Trophoblast cell (in vitro differentiated cells and primary cell): ENCODE data around the gene PAK5.

Experiments
- DNase-seq, 2 donors: peaks; one replicate each; pipeline ENCODE4 v3.0.0-alpha.2; 2016
- H2AFZ ChIP-seq: 2 replicates; pipeline ENCODE4 v1.6.1; 2013; ENCODE audit warnings: low read length, moderate library complexity, mild to moderate bottlenecking; ENCODE audit not compliant: insufficient read depth, poor library complexity
- H2AK5ac ChIP-seq: 2 replicates; pipeline ENCODE4 v1.6.1; 2013; ENCODE audit warnings: mild to moderate bottlenecking, low read length
- H2BK120ac ChIP-seq: 2 replicates; pipeline ENCODE4 v1.6.1; 2013; ENCODE audit warnings: low read length, mild to moderate bottlenecking, moderate library complexity; ENCODE audit not compliant: insufficient read depth, poor library complexity
- H2BK12ac ChIP-seq: 2 replicates; pipeline ENCODE4 v1.6.1; 2013; ENCODE audit warnings: mild to moderate bottlenecking, low read length, moderate library complexity
- H2BK5ac ChIP-seq: 2 replicates; pipeline ENCODE4 v1.6.1; 2013; ENCODE audit warnings: low read length, low read depth, moderate library complexity, mild to moderate bottlenecking; ENCODE audit not compliant: poor library complexity
- H3K14ac ChIP-seq: 2 replicates; pipeline ENCODE4 v1.6.1; 2013; ENCODE audit warnings: mild to moderate bottlenecking, low read length
- H3K18ac ChIP-seq: 2 replicates; pipeline ENCODE4 v1.6.1; 2013; ENCODE audit warnings: mild to moderate bottlenecking, low read length
- H3K23ac ChIP-seq: 2 replicates; pipeline ENCODE4 v1.6.1; 2013; ENCODE audit warnings: low read length
- H3K27ac ChIP-seq: 2 replicates; pipeline ENCODE4 v1.5.1; 2013; ENCODE audit warnings: low read depth, mild to moderate bottlenecking, inconsistent platforms, low read length, moderate library complexity
- H3K27me3 ChIP-seq: 2 replicates; pipeline ENCODE4 v1.6.1; 2013; ENCODE audit warnings: inconsistent platforms, mild to moderate bottlenecking, low read length, moderate library complexity; ENCODE audit not compliant: insufficient read depth
- H3K36me3 ChIP-seq, 2 experiments: 1 replicate in 1 of 2; 2 replicates in 1 of 2; pipeline ENCODE4 v1.6.1; 2013; ENCODE audit warnings: low read length in 2 of 2, mild to moderate bottlenecking in 2 of 2, moderate library complexity in 1 of 2; ENCODE audit not compliant: insufficient read depth in 2 of 2, control insufficient read depth in 1 of 2
- H3K4ac ChIP-seq: 2 replicates; pipeline ENCODE4 v1.6.1; 2013; ENCODE audit warnings: low read depth, mild to moderate bottlenecking, low read length, moderate library complexity
- H3K4me1 ChIP-seq, 2 experiments: 1 replicate in 1 of 2; 2 replicates in 1 of 2; pipeline ENCODE4 v1.6.1; 2013; ENCODE audit warnings: low read length in 2 of 2, mild to moderate bottlenecking in 2 of 2, moderate library complexity in 1 of 2; ENCODE audit not compliant: insufficient read depth in 2 of 2, control insufficient read depth in 1 of 2
- H3K4me2 ChIP-seq: 2 replicates; pipeline ENCODE4 v1.6.1; 2013; ENCODE audit warnings: inconsistent platforms, mild to moderate bottlenecking, low read length, moderate library complexity
- H3K4me3 ChIP-seq: 2 replicates; pipeline ENCODE4 v1.5.1; 2013; ENCODE audit warnings: mild to moderate bottlenecking, low read depth, low read length, inconsistent platforms
- H3K79me1 ChIP-seq: one replicate; pipeline ENCODE4 v1.6.1; 2013; ENCODE audit warnings: low read length
- H3K79me2 ChIP-seq: 2 replicates; pipeline ENCODE4 v1.6.1; 2013; ENCODE audit warnings: low read length, mild to moderate bottlenecking; ENCODE audit not compliant: control insufficient read depth, insufficient read depth, poor library complexity
- H3K9ac ChIP-seq: 2 replicates; pipeline ENCODE4 v1.6.1; 2013; ENCODE audit warnings: mild to moderate bottlenecking, low read length
- H3K9me3 ChIP-seq: 2 replicates; pipeline ENCODE4 v1.6.1; 2013; ENCODE audit warnings: low read depth, mild to moderate bottlenecking, control low read depth, inconsistent platforms, low read length; ENCODE audit not compliant: insufficient read depth
- H4K12ac ChIP-seq: 2 replicates; pipeline ENCODE4 v1.6.1; 2013; ENCODE audit warnings: low read depth, mild to moderate bottlenecking, low read length, moderate library complexity
- H4K8ac ChIP-seq: 2 replicates; pipeline ENCODE4 v1.6.1; 2013; ENCODE audit warnings: low read depth, mild to moderate bottlenecking, low read length, moderate library complexity
- H4K91ac ChIP-seq: one replicate; pipeline ENCODE4 v1.6.1; 2013; ENCODE audit warnings: low read depth, mild to moderate bottlenecking, low read length, moderate library complexity
- whole genome bisulfite sequencing: extraction: QIAGEN DNeasy Blood & Tissue Kit; methylation state at CpG from one replicate; pipeline ENCODE4 v1.1.7; 2013; ENCODE audit warnings: missing lambda C conversion rate; ENCODE audit not compliant: insufficient read length, insufficient coverage; ENCODE audit errors: extremely low coverage; 5-methylcytosine and 5-hydroxymethylcytosine counted together

The PAK5 gene

GRCh38 chr20:9615118-9615517, 223.8 kb downstream of the PAK5 start:
- no peak overlapping the region for H4K8ac ChIP-seq
- no peak overlapping the region for H2BK12ac ChIP-seq
- no peak overlapping the region for H2BK120ac ChIP-seq
- H3K27me3 ChIP-seq, result no peaks in the 10 kb centered on the region
- H3K4me1 ChIP-seq, result no peaks in the 10 kb centered on the region
- no peaks in the 10 kb centered on the region for H3K79me2 ChIP-seq
- no peak overlapping the region for H3K4me2 ChIP-seq
- H3K27ac ChIP-seq, result no peak overlapping the region
- no peak overlapping the region for H4K91ac ChIP-seq
- DNase-seq, result no peak
- H3K14ac ChIP-seq, result no peak overlapping the region
- no peak overlapping the region for H2AFZ ChIP-seq
- H3K9ac ChIP-seq, result no peak overlapping the region
- H3K18ac ChIP-seq, result no peak overlapping the region
- no CpG with 5 or more reads among the region's 4 CpGs for WGBS
- H3K4me3 ChIP-seq, result no peak overlapping the region
- H3K23ac ChIP-seq, result no peak overlapping the region
- no peak overlapping the region for H2AK5ac ChIP-seq
- H3K36me3 ChIP-seq, result no peaks in the 10 kb centered on the region
- no peak overlapping the region for H2BK5ac ChIP-seq
- no peak overlapping the region for H3K4ac ChIP-seq
- no peak overlapping the region for H4K12ac ChIP-seq
- H3K9me3 ChIP-seq, result no peaks in the 10 kb centered on the region
- no peaks in the 10 kb centered on the region for H3K79me1 ChIP-seq

GRCh38 chr20:9613871-9614270, 225.0 kb downstream of the PAK5 start:
- no peak for DNase-seq
- Histone ChIP-seq H2BK120ac (no peak overlapping the region), H3K23ac (no peak overlapping the region), H3K14ac (no peak overlapping the region), H3K4me2 (no peak overlapping the region), H3K9ac (no peak overlapping the region), H3K79me2 (no peaks in the 10 kb centered on the region), H3K4ac (no peak overlapping the region), H3K36me3 (no peaks in the 10 kb centered on the region), H2BK5ac (no peak overlapping the region), H3K79me1 (no peaks in the 10 kb centered on the region), H2AK5ac (no peak overlapping the region), H4K12ac (no peak overlapping the region), H3K18ac (no peak overlapping the region), H3K4me1 (no peaks in the 10 kb centered on the region), H3K4me3 (no peak overlapping the region), H2BK12ac (no peak overlapping the region), H4K91ac (no peak overlapping the region), H3K27me3 (no peaks in the 10 kb centered on the region), H4K8ac (no peak overlapping the region), H3K9me3 (no peaks in the 10 kb centered on the region), H3K27ac (no peak overlapping the region), H2AFZ (no peak overlapping the region)
- no CpG with 5 or more reads among the region's 4 CpGs for WGBS

GRCh38 chr20:9611921-9612320, 227.0 kb downstream of the PAK5 start:
- Histone ChIP-seq H2BK5ac (no peak overlapping the region), H3K4ac (no peak overlapping the region), H3K79me2 (no peaks in the 10 kb centered on the region), H3K18ac (no peak overlapping the region), H3K9me3 (no peaks in the 10 kb centered on the region), H3K4me2 (no peak overlapping the region), H3K9ac (no peak overlapping the region), H3K23ac (no peak overlapping the region), H2BK120ac (no peak overlapping the region), H2AK5ac (no peak overlapping the region), H3K36me3 (no peaks in the 10 kb centered on the region), H3K27ac (no peak overlapping the region), H4K91ac (no peak overlapping the region), H4K8ac (no peak overlapping the region), H4K12ac (no peak overlapping the region), H2BK12ac (no peak overlapping the region), H3K27me3 (no peaks in the 10 kb centered on the region), H2AFZ (no peak overlapping the region), H3K14ac (no peak overlapping the region), H3K4me1 (no peaks in the 10 kb centered on the region), H3K4me3 (no peak overlapping the region), H3K79me1 (no peaks in the 10 kb centered on the region)
- no CpG with 5 or more reads among the region's 9 CpGs for WGBS
- DNase-seq, result no peak

- WGBS, result no CpG with 5 or more reads among the region's 7 CpGs
- H3K4me2 ChIP-seq, result no peak overlapping the region
- H3K4me1 ChIP-seq, result no peaks in the 10 kb centered on the region
- no peak overlapping the region for H3K14ac ChIP-seq
- no peak overlapping the region for H3K9ac ChIP-seq
- no peak overlapping the region for H4K8ac ChIP-seq
- H3K79me1 ChIP-seq, result no peaks in the 10 kb centered on the region
- H3K27ac ChIP-seq, result no peak overlapping the region
- no peak overlapping the region for H3K4me3 ChIP-seq
- no peak overlapping the region for H2BK5ac ChIP-seq
- H3K27me3 ChIP-seq, result no peaks in the 10 kb centered on the region
- H4K12ac ChIP-seq, result no peak overlapping the region
- H3K36me3 ChIP-seq, result no peaks in the 10 kb centered on the region
- H3K79me2 ChIP-seq, result no peaks in the 10 kb centered on the region
- H3K9me3 ChIP-seq, result no peaks in the 10 kb centered on the region
- no peak overlapping the region for H2AK5ac ChIP-seq
- H3K4ac ChIP-seq, result no peak overlapping the region
- no peak overlapping the region for H3K18ac ChIP-seq
- H3K23ac ChIP-seq, result no peak overlapping the region
- no peak overlapping the region for H4K91ac ChIP-seq
- no peak overlapping the region for H2AFZ ChIP-seq
- DNase-seq, result no peak
- H2BK120ac ChIP-seq, result no peak overlapping the region
- H2BK12ac ChIP-seq, result no peak overlapping the region
Observed at GRCh38 chr20:9610665-9611064, 228.2 kb downstream of the PAK5 start.
